ENCODE measurements around the gene ENPP6.
A peak's percentile ranks its signal among the peaks of the same experiment; 100 is the strongest.

The ENPP6 gene

GRCh38 chr4:184200296-184200695 is 17.4 kb downstream of the ENPP6 start:
- H3K36me3 ChIP-seq (ENCODE audit: low read depth) = no peaks in the 10 kb centered on the region
- no peaks in the 10 kb centered on the region for H3K9me3 ChIP-seq (ENCODE audit: severe bottlenecking)
- ATAC-seq (ENCODE audit: low read depth) = no peak

GRCh38 chr4:184199780-184200179 is 17.9 kb downstream of the ENPP6 start:
- no peaks in the 10 kb centered on the region for H3K36me3 ChIP-seq (ENCODE audit: low read depth)
- H3K4me1 ChIP-seq (ENCODE audit: insufficient read depth, poor library complexity, severe bottlenecking) = peaks cover 4% of the 10 kb centered on the region
- H3K4me3 ChIP-seq (ENCODE audit: severe bottlenecking) = no peak overlapping the region
- no peak for TF ChIP-seq CTCF (IDR thresholded peaks at IDR 0.05; ENCODE audit: poor library complexity, severe bottlenecking)
- ATAC-seq (ENCODE audit: low read depth) = no peak
- no peaks in the 10 kb centered on the region for H3K9me3 ChIP-seq (ENCODE audit: severe bottlenecking)
- no peak for DNase-seq (ENCODE audit: low spot score)
- H3K27ac ChIP-seq (ENCODE audit: poor library complexity, severe bottlenecking) = no peak overlapping the region
- no peaks in the 10 kb centered on the region for H3K27me3 ChIP-seq (ENCODE audit: insufficient read depth, poor library complexity, severe bottlenecking)

More at GRCh38 chr4:184200296-184200695, 17.4 kb downstream of the ENPP6 start:
- H3K4me1 ChIP-seq (ENCODE audit: insufficient read depth, poor library complexity, severe bottlenecking) = peaks cover 4% of the 10 kb centered on the region
- no peak overlapping the region for H3K4me3 ChIP-seq (ENCODE audit: severe bottlenecking)
- DNase-seq (ENCODE audit: low spot score) = no peak
- no peaks in the 10 kb centered on the region for H3K27me3 ChIP-seq (ENCODE audit: insufficient read depth, poor library complexity, severe bottlenecking)
- no peak for TF ChIP-seq CTCF (IDR thresholded peaks at IDR 0.05; ENCODE audit: poor library complexity, severe bottlenecking)
- no peak overlapping the region for H3K27ac ChIP-seq (ENCODE audit: poor library complexity, severe bottlenecking)

GRCh38 chr4:184198190-184198589 is 19.5 kb downstream of the ENPP6 start:
- H3K9me3 ChIP-seq (ENCODE audit: severe bottlenecking) = no peaks in the 10 kb centered on the region
- no peak for ATAC-seq (ENCODE audit: low read depth)
- no peak overlapping the region for H3K27ac ChIP-seq (ENCODE audit: poor library complexity, severe bottlenecking)
- H3K4me3 ChIP-seq (ENCODE audit: severe bottlenecking) = no peak overlapping the region
- peaks cover 4% of the 10 kb centered on the region for H3K4me1 ChIP-seq (ENCODE audit: insufficient read depth, poor library complexity, severe bottlenecking)
- H3K27me3 ChIP-seq (ENCODE audit: insufficient read depth, poor library complexity, severe bottlenecking) = no peaks in the 10 kb centered on the region
- no peaks in the 10 kb centered on the region for H3K36me3 ChIP-seq (ENCODE audit: low read depth)
- no peak for DNase-seq (ENCODE audit: low spot score)
- TF ChIP-seq CTCF (IDR thresholded peaks at IDR 0.05; ENCODE audit: poor library complexity, severe bottlenecking) = no peak

GRCh38 chr4:184197536-184198082 is 20.1 kb downstream of the ENPP6 start:
- Histone ChIP-seq H3K4me3 (ENCODE audit: severe bottlenecking) (no peak overlapping the region), H3K36me3 (ENCODE audit: low read depth) (no peaks in the 10 kb centered on the region), H3K27ac (ENCODE audit: poor library complexity, severe bottlenecking) (no peak overlapping the region), H3K27me3 (ENCODE audit: insufficient read depth, poor library complexity, severe bottlenecking) (no peaks in the 10 kb centered on the region), H3K9me3 (ENCODE audit: severe bottlenecking) (no peaks in the 10 kb centered on the region), H3K4me1 (ENCODE audit: insufficient read depth, poor library complexity, severe bottlenecking) (peaks cover 4% of the 10 kb centered on the region)
- no peak for DNase-seq (ENCODE audit: low spot score)
- no peak for TF ChIP-seq CTCF (IDR thresholded peaks at IDR 0.05; ENCODE audit: poor library complexity, severe bottlenecking)
- no peak for ATAC-seq (ENCODE audit: low read depth)

GRCh38 chr4:184196730-184197385 is 20.8 kb downstream of the ENPP6 start:
- peaks cover 4% of the 10 kb centered on the region for H3K4me1 ChIP-seq (ENCODE audit: insufficient read depth, poor library complexity, severe bottlenecking)
- no peak overlapping the region for H3K4me3 ChIP-seq (ENCODE audit: severe bottlenecking)
- H3K36me3 ChIP-seq (ENCODE audit: low read depth) = no peaks in the 10 kb centered on the region
- H3K9me3 ChIP-seq (ENCODE audit: severe bottlenecking) = no peaks in the 10 kb centered on the region
- peak; percentile 82 for ATAC-seq (ENCODE audit: low read depth)
- TF ChIP-seq CTCF (IDR thresholded peaks at IDR 0.05; ENCODE audit: poor library complexity, severe bottlenecking) = no peak
- H3K27me3 ChIP-seq (ENCODE audit: insufficient read depth, poor library complexity, severe bottlenecking) = no peaks in the 10 kb centered on the region
- no peak for DNase-seq (ENCODE audit: low spot score)
- no peak overlapping the region for H3K27ac ChIP-seq (ENCODE audit: poor library complexity, severe bottlenecking)
